GM23338 (cell line): ENCODE measurements around the gene AP5S1. TPM values are rescaled to one million over a fixed set of nuclear protein-coding genes. Genes with fewer than 3 reads are reported as not detected.

Experiments used
- ATAC-seq: fragments of 200-7000 bp; cut with Tn5 transposase; 3 replicates; pipeline ENCODE4 v1.9.1; 2020
- DNase-seq: peaks from one replicate; pipeline ENCODE4 v3.0.0-alpha.2; 2015; ENCODE audit warnings: low spot score
- H2AFZ ChIP-seq: fragments of 200-600 bp; sonication (generic); 2 replicates; pipeline ENCODE4 v1.8.0; 2016; ENCODE audit warnings: antibody characterized with exemption, mild to moderate bottlenecking, moderate library complexity
- H3F3A ChIP-seq: fragments of 200-600 bp; sonication (generic); replicated peaks from 2 replicates; pipeline ENCODE4 v1.8.0; 2017; ENCODE audit warnings: antibody characterized with exemption, mixed run types, low read depth
- H3K27ac ChIP-seq: fragments of 200-600 bp; sonication (generic); 2 replicates; pipeline ENCODE4 v1.6.1; 2016; ENCODE audit warnings: low read depth
- H3K27me3 ChIP-seq: fragments of 200-600 bp; sonication (generic); 2 replicates; pipeline ENCODE4 v1.8.0; 2016; ENCODE audit warnings: mild to moderate bottlenecking, mixed run types, moderate library complexity; ENCODE audit not compliant: insufficient read depth
- H3K36me3 ChIP-seq: fragments of 200-600 bp; sonication (generic); 2 replicates; pipeline ENCODE4 v1.8.0; 2016; ENCODE audit warnings: mild to moderate bottlenecking; ENCODE audit not compliant: insufficient read depth
- H3K4me1 ChIP-seq: fragments of 200-600 bp; sonication (generic); 2 replicates; pipeline ENCODE4 v1.8.0; 2016; ENCODE audit warnings: mild to moderate bottlenecking, moderate library complexity; ENCODE audit not compliant: insufficient read depth
- H3K4me2 ChIP-seq: fragments of 200-600 bp; sonication (generic); 2 replicates; pipeline ENCODE4 v1.7.1; 2017; ENCODE audit warnings: mixed run types
- H3K4me3 ChIP-seq: fragments of 200-600 bp; sonication (generic); 2 replicates; pipeline ENCODE4 v1.6.1; 2016; ENCODE audit warnings: mixed run types
- H3K79me2 ChIP-seq: fragments of 200-600 bp; sonication (generic); replicated peaks from 2 replicates; pipeline ENCODE4 v1.8.0; 2017; ENCODE audit warnings: mild to moderate bottlenecking; ENCODE audit not compliant: insufficient read depth
- H3K9me2 ChIP-seq: fragments of 200-600 bp; sonication (generic); 2 replicates; pipeline ENCODE4 v1.8.0; 2017; ENCODE audit not compliant: insufficient read depth
- H4K20me1 ChIP-seq: fragments of 200-600 bp; sonication (generic); replicated peaks from 2 replicates; pipeline ENCODE4 v1.8.0; 2017; ENCODE audit warnings: mild to moderate bottlenecking; ENCODE audit not compliant: insufficient read depth
- H3K27ac Mint-ChIP-seq: 2 replicates; pipeline ENCODE4 v1.8.0; 2020; ENCODE audit warnings: inconsistent platforms, mild to moderate bottlenecking, moderate library complexity, mixed read lengths
- H3K27me3 Mint-ChIP-seq: 3 replicates; pipeline ENCODE4 v1.8.0; 2022; ENCODE audit warnings: low read depth, mild to moderate bottlenecking, moderate library complexity, mixed read lengths, inconsistent platforms; ENCODE audit not compliant: insufficient read depth, poor library complexity
- H3K36me3 Mint-ChIP-seq: 3 replicates; pipeline ENCODE4 v1.8.0; 2021; ENCODE audit warnings: low read depth, mild to moderate bottlenecking, inconsistent platforms, moderate library complexity, mixed read lengths
- H3K4me1 Mint-ChIP-seq: 3 replicates; pipeline ENCODE4 v1.8.0; 2020; ENCODE audit warnings: mild to moderate bottlenecking, inconsistent platforms, mixed read lengths
- H3K4me3 Mint-ChIP-seq: 3 replicates; pipeline ENCODE4 v1.8.0; 2021; ENCODE audit warnings: moderate library complexity, mild to moderate bottlenecking, inconsistent platforms, mixed read lengths
- H3K9me3 Mint-ChIP-seq: 3 replicates; pipeline ENCODE4 v1.8.0; 2020; ENCODE audit warnings: moderate library complexity, mild to moderate bottlenecking, inconsistent platforms, mixed read lengths
- CREB1 ChIP-seq: fragments of 250-450 bp; sonication (Bioruptor Pico); IDR thresholded peaks from 2 replicates; pipeline ENCODE4 v1.5.0; 2020; ENCODE audit warnings: low read depth, mild to moderate bottlenecking, moderate library complexity
- EZH2 ChIP-seq: fragments of 200-600 bp; sonication (generic); IDR thresholded peaks from one replicate; pipeline ENCODE4 v1.8.0; 2017; ENCODE audit warnings: antibody characterized with exemption, mild to moderate bottlenecking, low read depth; ENCODE audit not compliant: unreplicated experiment
- EZH2phosphoT487 ChIP-seq: fragments of 200-600 bp; sonication (generic); IDR thresholded peaks from one replicate; pipeline ENCODE4 v1.8.1; 2018; ENCODE audit warnings: antibody characterized with exemption; ENCODE audit not compliant: unreplicated experiment
- JUNB ChIP-seq: IDR thresholded peaks from one replicate; pipeline ENCODE4 v1.6.1; 2016; ENCODE audit warnings: antibody characterized with exemption; ENCODE audit not compliant: unreplicated experiment
- NANOG ChIP-seq: IDR thresholded peaks from 2 replicates; pipeline ENCODE4 v1.6.1; 2016; ENCODE audit warnings: antibody characterized with exemption, borderline replicate concordance
- POLR2AphosphoS5 ChIP-seq: IDR thresholded peaks from 2 replicates; pipeline ENCODE4 v1.6.1; 2016; ENCODE audit warnings: antibody characterized with exemption, low read depth
- STAT1 ChIP-seq: IDR thresholded peaks from one replicate; pipeline ENCODE4 v1.6.1; 2016; ENCODE audit warnings: antibody characterized with exemption; ENCODE audit not compliant: unreplicated experiment
- ZNF114 ChIP-seq: fragments of 250-450 bp; sonication (Bioruptor Pico); IDR thresholded peaks from 2 replicates; pipeline ENCODE4 v1.5.0; 2020; ENCODE audit warnings: mild to moderate bottlenecking, moderate library complexity
- ZNF331 ChIP-seq: fragments of 250-450 bp; sonication (Bioruptor Pico); IDR thresholded peaks from 2 replicates; pipeline ENCODE4 v1.5.0; 2020; ENCODE audit warnings: low read depth, mild to moderate bottlenecking, moderate library complexity
- polyA plus RNA-seq: library from polyadenylated mRNA; unstranded; fragments of >200 nt; fragmentation: Nextera tagmentation; extraction: Ambion mirVana; gene quantifications from 2 replicates; pipeline ENCODE4 v1.2.1, GENCODE V29; 2016
- total RNA-seq: library from RNA; depleted of rRNA; stranded (reverse); fragments of >200 nt; shearing (Covaris generic); gene quantifications from 2 replicates; pipeline ENCODE4 v1.2.3, GENCODE V29; 2014
- TF ChIP-seq, protein P1 (sequence below), 2 experiments: fragments of 200-600 bp in 1 of 2; sonication (generic) in 1 of 2; conservative IDR thresholded peaks; 2 replicates each; pipeline versions ENCODE4 v1.5.1 to v1.6.1; 2016 to 2017; ENCODE audit warnings: antibody characterized with exemption in 2 of 2, low read depth in 2 of 2, mild to moderate bottlenecking in 2 of 2, moderate library complexity in 1 of 2
- TF ChIP-seq, protein P2 (sequence below): fragments of 250-450 bp; sonication (Bioruptor Pico); IDR thresholded peaks from 2 replicates; pipeline ENCODE4 v1.5.0; 2020; ENCODE audit warnings: mild to moderate bottlenecking, moderate library complexity
- TF ChIP-seq, protein P3 (sequence below): IDR thresholded peaks from 2 replicates; pipeline ENCODE4 v1.6.1; 2016; ENCODE audit warnings: antibody characterized with exemption
- TF ChIP-seq, protein P4 (sequence below): IDR thresholded peaks from one replicate; pipeline ENCODE4 v1.6.1; 2018; ENCODE audit warnings: antibody characterized with exemption; ENCODE audit not compliant: unreplicated experiment

Gene AP5S1
- total and polyA plus RNA-seq, 2 experiments from 2014 or later: 1.8 to 2.8 TPM

DNA sequence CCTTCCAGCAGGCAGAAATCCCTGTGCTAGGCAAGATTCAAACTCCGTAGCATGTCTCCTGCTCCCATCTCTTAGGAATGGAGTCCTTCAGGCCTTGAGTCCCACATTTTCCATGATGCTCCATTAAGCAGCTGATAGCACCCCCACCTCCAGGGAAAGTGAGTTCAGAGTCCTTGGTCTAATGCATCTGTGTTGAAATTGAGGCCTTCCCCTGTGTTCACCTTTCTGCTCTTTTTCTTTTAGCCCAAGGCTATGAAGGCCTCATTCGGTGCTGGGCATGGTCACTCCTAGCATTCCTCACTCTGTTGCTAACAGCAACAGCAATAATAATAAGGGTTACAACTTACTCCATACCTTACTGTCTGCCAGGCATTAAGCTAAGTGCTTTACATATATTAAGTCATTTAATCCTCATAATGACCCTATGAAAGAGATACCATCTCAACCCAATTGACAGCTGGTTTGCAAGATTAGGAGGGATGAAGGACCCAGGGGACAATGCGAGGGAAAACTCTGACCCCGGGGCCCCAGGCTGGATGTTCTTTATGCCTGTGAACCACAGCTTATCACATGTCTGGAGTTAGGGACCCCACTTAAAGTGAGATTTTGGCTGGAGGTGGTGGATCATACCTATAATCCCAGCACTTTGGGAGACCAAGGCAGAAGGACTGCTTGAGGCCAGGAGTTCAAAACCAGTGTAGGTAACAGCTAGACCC is 51.4 kb downstream of the AP5S1 start:
- peaks cover 7% of the 10 kb centered on the region for H3K27me3 Mint-ChIP-seq
- no peaks in the 10 kb centered on the region for H3K27me3 ChIP-seq
- TF ChIP-seq JUNB (no peak), STAT1 (no peak), ZNF331 (CRISPR knock-in tag) (no peak), EZH2phosphoT487 (no peak), ZNF114 (CRISPR knock-in tag) (no peak), EZH2 (no peak), NANOG (no peak), POLR2AphosphoS5 (no peak), CREB1 (CRISPR knock-in tag) (no peak)
- TF ChIP-seq, protein P1, sequence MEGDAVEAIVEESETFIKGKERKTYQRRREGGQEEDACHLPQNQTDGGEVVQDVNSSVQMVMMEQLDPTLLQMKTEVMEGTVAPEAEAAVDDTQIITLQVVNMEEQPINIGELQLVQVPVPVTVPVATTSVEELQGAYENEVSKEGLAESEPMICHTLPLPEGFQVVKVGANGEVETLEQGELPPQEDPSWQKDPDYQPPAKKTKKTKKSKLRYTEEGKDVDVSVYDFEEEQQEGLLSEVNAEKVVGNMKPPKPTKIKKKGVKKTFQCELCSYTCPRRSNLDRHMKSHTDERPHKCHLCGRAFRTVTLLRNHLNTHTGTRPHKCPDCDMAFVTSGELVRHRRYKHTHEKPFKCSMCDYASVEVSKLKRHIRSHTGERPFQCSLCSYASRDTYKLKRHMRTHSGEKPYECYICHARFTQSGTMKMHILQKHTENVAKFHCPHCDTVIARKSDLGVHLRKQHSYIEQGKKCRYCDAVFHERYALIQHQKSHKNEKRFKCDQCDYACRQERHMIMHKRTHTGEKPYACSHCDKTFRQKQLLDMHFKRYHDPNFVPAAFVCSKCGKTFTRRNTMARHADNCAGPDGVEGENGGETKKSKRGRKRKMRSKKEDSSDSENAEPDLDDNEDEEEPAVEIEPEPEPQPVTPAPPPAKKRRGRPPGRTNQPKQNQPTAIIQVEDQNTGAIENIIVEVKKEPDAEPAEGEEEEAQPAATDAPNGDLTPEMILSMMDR (conservative IDR thresholded peaks at IDR 0.05; ENCODE audit: low read depth in 2 of 2): no peak
- TF ChIP-seq, protein P2, sequence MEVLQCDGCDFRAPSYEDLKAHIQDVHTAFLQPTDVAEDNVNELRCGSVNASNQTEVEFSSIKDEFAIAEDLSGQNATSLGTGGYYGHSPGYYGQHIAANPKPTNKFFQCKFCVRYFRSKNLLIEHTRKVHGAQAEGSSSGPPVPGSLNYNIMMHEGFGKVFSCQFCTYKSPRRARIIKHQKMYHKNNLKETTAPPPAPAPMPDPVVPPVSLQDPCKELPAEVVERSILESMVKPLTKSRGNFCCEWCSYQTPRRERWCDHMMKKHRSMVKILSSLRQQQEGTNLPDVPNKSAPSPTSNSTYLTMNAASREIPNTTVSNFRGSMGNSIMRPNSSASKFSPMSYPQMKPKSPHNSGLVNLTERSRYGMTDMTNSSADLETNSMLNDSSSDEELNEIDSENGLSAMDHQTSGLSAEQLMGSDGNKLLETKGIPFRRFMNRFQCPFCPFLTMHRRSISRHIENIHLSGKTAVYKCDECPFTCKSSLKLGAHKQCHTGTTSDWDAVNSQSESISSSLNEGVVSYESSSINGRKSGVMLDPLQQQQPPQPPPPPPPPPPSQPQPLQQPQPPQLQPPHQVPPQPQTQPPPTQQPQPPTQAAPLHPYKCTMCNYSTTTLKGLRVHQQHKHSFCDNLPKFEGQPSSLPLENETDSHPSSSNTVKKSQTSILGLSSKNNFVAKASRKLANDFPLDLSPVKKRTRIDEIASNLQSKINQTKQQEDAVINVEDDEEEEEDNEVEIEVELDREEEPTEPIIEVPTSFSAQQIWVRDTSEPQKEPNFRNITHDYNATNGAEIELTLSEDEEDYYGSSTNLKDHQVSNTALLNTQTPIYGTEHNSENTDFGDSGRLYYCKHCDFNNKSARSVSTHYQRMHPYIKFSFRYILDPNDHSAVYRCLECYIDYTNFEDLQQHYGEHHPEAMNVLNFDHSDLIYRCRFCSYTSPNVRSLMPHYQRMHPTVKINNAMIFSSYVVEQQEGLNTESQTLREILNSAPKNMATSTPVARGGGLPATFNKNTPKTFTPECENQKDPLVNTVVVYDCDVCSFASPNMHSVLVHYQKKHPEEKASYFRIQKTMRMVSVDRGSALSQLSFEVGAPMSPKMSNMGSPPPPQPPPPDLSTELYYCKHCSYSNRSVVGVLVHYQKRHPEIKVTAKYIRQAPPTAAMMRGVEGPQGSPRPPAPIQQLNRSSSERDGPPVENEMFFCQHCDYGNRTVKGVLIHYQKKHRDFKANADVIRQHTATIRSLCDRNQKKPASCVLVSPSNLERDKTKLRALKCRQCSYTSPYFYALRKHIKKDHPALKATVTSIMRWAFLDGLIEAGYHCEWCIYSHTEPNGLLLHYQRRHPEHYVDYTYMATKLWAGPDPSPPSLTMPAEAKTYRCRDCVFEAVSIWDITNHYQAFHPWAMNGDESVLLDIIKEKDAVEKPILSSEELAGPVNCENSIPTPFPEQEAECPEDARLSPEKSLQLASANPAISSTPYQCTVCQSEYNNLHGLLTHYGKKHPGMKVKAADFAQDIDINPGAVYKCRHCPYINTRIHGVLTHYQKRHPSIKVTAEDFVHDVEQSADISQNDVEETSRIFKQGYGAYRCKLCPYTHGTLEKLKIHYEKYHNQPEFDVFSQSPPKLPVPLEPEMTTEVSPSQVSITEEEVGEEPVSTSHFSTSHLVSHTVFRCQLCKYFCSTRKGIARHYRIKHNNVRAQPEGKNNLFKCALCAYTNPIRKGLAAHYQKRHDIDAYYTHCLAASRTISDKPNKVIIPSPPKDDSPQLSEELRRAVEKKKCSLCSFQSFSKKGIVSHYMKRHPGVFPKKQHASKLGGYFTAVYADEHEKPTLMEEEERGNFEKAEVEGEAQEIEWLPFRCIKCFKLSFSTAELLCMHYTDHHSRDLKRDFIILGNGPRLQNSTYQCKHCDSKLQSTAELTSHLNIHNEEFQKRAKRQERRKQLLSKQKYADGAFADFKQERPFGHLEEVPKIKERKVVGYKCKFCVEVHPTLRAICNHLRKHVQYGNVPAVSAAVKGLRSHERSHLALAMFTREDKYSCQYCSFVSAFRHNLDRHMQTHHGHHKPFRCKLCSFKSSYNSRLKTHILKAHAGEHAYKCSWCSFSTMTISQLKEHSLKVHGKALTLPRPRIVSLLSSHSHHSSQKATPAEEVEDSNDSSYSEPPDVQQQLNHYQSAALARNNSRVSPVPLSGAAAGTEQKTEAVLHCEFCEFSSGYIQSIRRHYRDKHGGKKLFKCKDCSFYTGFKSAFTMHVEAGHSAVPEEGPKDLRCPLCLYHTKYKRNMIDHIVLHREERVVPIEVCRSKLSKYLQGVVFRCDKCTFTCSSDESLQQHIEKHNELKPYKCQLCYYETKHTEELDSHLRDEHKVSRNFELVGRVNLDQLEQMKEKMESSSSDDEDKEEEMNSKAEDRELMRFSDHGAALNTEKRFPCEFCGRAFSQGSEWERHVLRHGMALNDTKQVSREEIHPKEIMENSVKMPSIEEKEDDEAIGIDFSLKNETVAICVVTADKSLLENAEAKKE (CRISPR knock-in tag): no peak
- TF ChIP-seq, protein P3, sequence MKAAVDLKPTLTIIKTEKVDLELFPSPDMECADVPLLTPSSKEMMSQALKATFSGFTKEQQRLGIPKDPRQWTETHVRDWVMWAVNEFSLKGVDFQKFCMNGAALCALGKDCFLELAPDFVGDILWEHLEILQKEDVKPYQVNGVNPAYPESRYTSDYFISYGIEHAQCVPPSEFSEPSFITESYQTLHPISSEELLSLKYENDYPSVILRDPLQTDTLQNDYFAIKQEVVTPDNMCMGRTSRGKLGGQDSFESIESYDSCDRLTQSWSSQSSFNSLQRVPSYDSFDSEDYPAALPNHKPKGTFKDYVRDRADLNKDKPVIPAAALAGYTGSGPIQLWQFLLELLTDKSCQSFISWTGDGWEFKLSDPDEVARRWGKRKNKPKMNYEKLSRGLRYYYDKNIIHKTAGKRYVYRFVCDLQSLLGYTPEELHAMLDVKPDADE: no peak
- TF ChIP-seq, protein P4, sequence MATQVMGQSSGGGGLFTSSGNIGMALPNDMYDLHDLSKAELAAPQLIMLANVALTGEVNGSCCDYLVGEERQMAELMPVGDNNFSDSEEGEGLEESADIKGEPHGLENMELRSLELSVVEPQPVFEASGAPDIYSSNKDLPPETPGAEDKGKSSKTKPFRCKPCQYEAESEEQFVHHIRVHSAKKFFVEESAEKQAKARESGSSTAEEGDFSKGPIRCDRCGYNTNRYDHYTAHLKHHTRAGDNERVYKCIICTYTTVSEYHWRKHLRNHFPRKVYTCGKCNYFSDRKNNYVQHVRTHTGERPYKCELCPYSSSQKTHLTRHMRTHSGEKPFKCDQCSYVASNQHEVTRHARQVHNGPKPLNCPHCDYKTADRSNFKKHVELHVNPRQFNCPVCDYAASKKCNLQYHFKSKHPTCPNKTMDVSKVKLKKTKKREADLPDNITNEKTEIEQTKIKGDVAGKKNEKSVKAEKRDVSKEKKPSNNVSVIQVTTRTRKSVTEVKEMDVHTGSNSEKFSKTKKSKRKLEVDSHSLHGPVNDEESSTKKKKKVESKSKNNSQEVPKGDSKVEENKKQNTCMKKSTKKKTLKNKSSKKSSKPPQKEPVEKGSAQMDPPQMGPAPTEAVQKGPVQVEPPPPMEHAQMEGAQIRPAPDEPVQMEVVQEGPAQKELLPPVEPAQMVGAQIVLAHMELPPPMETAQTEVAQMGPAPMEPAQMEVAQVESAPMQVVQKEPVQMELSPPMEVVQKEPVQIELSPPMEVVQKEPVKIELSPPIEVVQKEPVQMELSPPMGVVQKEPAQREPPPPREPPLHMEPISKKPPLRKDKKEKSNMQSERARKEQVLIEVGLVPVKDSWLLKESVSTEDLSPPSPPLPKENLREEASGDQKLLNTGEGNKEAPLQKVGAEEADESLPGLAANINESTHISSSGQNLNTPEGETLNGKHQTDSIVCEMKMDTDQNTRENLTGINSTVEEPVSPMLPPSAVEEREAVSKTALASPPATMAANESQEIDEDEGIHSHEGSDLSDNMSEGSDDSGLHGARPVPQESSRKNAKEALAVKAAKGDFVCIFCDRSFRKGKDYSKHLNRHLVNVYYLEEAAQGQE: no peak
- H3K9me3 Mint-ChIP-seq: no peaks in the 10 kb centered on the region
- H4K20me1 ChIP-seq: no peaks in the 10 kb centered on the region; the same call in 1 of the 2 replicates
- H3K4me3 ChIP-seq: no peak overlapping the region
- no peaks in the 10 kb centered on the region for H3K9me2 ChIP-seq
- H3K36me3 Mint-ChIP-seq: peaks cover 16% of the 10 kb centered on the region
- no peak overlapping the region for H3K27ac Mint-ChIP-seq
- H2AFZ ChIP-seq: no peak overlapping the region
- peaks cover 7% of the 10 kb centered on the region; the same call in 2 of the 3 replicates for H3K4me1 Mint-ChIP-seq
- no peak overlapping the region for H3K4me2 ChIP-seq
- H3K27ac ChIP-seq: no peak overlapping the region
- ATAC-seq (no peak), DNase-seq (no peak)
- no peak overlapping the region for H3K4me3 Mint-ChIP-seq
- no peaks in the 10 kb centered on the region for H3F3A ChIP-seq
- no peaks in the 10 kb centered on the region for H3K79me2 ChIP-seq
- 0 out of 2 replicates have a peak, but pooled peaks cover 3% of the 10 kb centered on the region for H3K36me3 ChIP-seq
- H3K4me1 ChIP-seq: no peaks in the 10 kb centered on the region
